Activated B cell treated with CpG ODN at 0.5 μM for 24 hours (primary cell): ENCODE data around the gene ATP7A. TPM values are rescaled to one million over a fixed set of nuclear protein-coding genes. Genes with fewer than 3 reads are reported as not detected.

ENCODE experiments used
- ATAC-seq: fragments of 200-7000 bp; cut with Tn5 transposase; one replicate; pipeline ENCODE4 v1.10.0; 2021; ENCODE audit warnings: low read depth, mild to moderate bottlenecking, moderate library complexity
- CTCF ChIA-PET: fragments of 350-600 bp; sonication (Branson Sonifier 250); formaldehyde crosslinking; loops from one replicate; lab custom pipeline; 2021; ENCODE audit warnings: antibody characterized with exemption; lab: Charles Lee
- POLR2A ChIA-PET: fragments of 350-600 bp; sonication (Branson Sonifier 250); formaldehyde crosslinking; loops from one replicate; lab custom pipeline; 2021; ENCODE audit warnings: antibody characterized with exemption; lab: Charles Lee
- DNase-seq: peaks from one replicate; pipeline ENCODE4 v3.0.0; 2022
- H3K27ac Mint-ChIP-seq: one replicate; pipeline ENCODE4 v1.8.0; 2020; ENCODE audit warnings: mixed read lengths
- H3K27me3 Mint-ChIP-seq: one replicate; pipeline ENCODE4 v1.8.0; 2021; ENCODE audit warnings: mixed read lengths
- H3K36me3 Mint-ChIP-seq: one replicate; pipeline ENCODE4 v1.8.0; 2021; ENCODE audit warnings: low read depth, mixed read lengths
- H3K4me1 Mint-ChIP-seq: one replicate; pipeline ENCODE4 v1.8.0; 2021; ENCODE audit warnings: mixed read lengths
- H3K4me3 Mint-ChIP-seq: one replicate; pipeline ENCODE4 v1.8.0; 2020; ENCODE audit warnings: mild to moderate bottlenecking, mixed read lengths
- H3K9me3 Mint-ChIP-seq: one replicate; pipeline ENCODE4 v1.8.0; 2020; ENCODE audit warnings: mixed read lengths
- intact Hi-C: fragments of 100-400 bp; cut with micrococcal nuclease; formaldehyde crosslinking; loops from one replicate; pipeline ENCODE4 v1.15.1; 2024
- total RNA-seq: library from RNA; stranded (reverse); gene quantifications from 2 replicates; pipeline ENCODE4 v1.2.3, GENCODE V29; 2022
- TF ChIP-seq, protein P1 (sequence below): fragments of 200-600 bp; IDR thresholded peaks from one replicate; pipeline ENCODE4 v1.8.0; 2022; ENCODE audit warnings: antibody characterized with exemption, mild to moderate bottlenecking

The ATP7A gene
- total RNA-seq, 1 donor from 2014 or later, result 9.4 TPM

GRCh38 chrX:78092296-78092695, 181.8 kb downstream of the ATP7A start:
- DNase-seq, result no peak
- TF ChIP-seq, protein P1, sequence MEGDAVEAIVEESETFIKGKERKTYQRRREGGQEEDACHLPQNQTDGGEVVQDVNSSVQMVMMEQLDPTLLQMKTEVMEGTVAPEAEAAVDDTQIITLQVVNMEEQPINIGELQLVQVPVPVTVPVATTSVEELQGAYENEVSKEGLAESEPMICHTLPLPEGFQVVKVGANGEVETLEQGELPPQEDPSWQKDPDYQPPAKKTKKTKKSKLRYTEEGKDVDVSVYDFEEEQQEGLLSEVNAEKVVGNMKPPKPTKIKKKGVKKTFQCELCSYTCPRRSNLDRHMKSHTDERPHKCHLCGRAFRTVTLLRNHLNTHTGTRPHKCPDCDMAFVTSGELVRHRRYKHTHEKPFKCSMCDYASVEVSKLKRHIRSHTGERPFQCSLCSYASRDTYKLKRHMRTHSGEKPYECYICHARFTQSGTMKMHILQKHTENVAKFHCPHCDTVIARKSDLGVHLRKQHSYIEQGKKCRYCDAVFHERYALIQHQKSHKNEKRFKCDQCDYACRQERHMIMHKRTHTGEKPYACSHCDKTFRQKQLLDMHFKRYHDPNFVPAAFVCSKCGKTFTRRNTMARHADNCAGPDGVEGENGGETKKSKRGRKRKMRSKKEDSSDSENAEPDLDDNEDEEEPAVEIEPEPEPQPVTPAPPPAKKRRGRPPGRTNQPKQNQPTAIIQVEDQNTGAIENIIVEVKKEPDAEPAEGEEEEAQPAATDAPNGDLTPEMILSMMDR, result no peak
- intact Hi-C loops, result loop anchor here (1.0 to 10.0 kb wide), 2 partner anchors 24 to 1817 kb away; no protein-coding TSS in a partner anchor
- H3K9me3 Mint-ChIP-seq, result peaks cover 9% of the 10 kb centered on the region
- ChIA-PET CTCF (interaction anchor here (0.6 kb wide), 1 partner anchor 187 kb away, joined by 3 read pairs; no protein-coding TSS in a partner anchor), POLR2A (no interaction called here)
- no peak overlapping the region for H3K27ac Mint-ChIP-seq
- H3K4me3 Mint-ChIP-seq, result no peak overlapping the region
- H3K27me3 Mint-ChIP-seq, result peaks cover 2% of the 10 kb centered on the region
- ATAC-seq, result no peak
- no peaks in the 10 kb centered on the region for H3K4me1 Mint-ChIP-seq
- no peaks in the 10 kb centered on the region for H3K36me3 Mint-ChIP-seq

DNA sequence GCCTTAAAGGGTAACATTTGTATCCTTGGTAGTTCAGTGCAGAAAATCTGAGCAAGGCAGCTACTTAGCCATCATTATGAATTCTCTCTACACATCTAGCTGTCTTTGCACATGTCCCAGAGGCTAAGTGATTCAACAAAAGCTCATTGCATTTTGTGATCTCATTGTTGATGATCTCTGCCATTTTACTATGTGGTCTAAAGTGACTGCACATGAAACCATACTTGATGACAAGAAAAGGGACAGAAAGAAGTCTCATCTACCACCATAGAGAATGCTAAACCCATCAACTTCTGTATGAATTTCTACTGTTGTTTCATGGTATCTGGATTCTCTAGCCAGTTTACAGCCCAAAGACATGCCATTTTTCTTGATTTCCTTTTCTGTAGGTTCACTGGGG, 187.6 kb downstream of the ATP7A start:
- TF ChIP-seq, protein P1, result no peak
- H3K9me3 Mint-ChIP-seq, result no peaks in the 10 kb centered on the region
- no peaks in the 10 kb centered on the region for H3K36me3 Mint-ChIP-seq
- ChIA-PET CTCF (no interaction called here), POLR2A (no interaction called here)
- intact Hi-C loops, result loop anchor here (10.0 kb wide), 1 partner anchor 1823 kb away; no protein-coding TSS in a partner anchor
- H3K4me3 Mint-ChIP-seq, result no peak overlapping the region
- peaks cover 2% of the 10 kb centered on the region for H3K27me3 Mint-ChIP-seq
- ATAC-seq (no peak), DNase-seq (no peak)
- no peak overlapping the region for H3K27ac Mint-ChIP-seq
- H3K4me1 Mint-ChIP-seq, result peaks cover 3% of the 10 kb centered on the region

Other genes with a start within 250 kb of the ATP7A start
- 114 and 120 TPM in 2 replicates for gene ATRX, start 124.5 kb upstream of the ATP7A start, total RNA-seq
- 36.5 and 40.2 TPM in 2 replicates for gene MAGT1, start 15.3 kb upstream of the ATP7A start, total RNA-seq
- gene COX7B, start 11.2 kb upstream of the ATP7A start, total RNA-seq, result 196 and 235 TPM in 2 replicates
- not detected in 2 replicates for gene PGAM4, start 58.9 kb downstream of the ATP7A start, total RNA-seq
- 293 and 295 TPM in 2 replicates for gene PGK1, start 193.6 kb downstream of the ATP7A start, total RNA-seq
- 16.2 and 17.4 TPM in 2 replicates for gene TAF9B, start 229.0 kb downstream of the ATP7A start, total RNA-seq